Activated naive CD4-positive, alpha-beta T cell treated with Interleukin-2 at 50 U/mL for 16 hours (primary cell): ENCODE measurements around the gene MSH5.
"Not testable (repeated sequence)": the region's sequence is repeated elsewhere in the genome, so short reads cannot be mapped to it uniquely, and the experiment has no call there.

ENCODE experiments used
- DNase-seq: peaks from one replicate; pipeline ENCODE4 v3.0.0-alpha.2; 2020

MSH5 gene

GRCh38 chr6:31739639-31740396, at the start of gene MSH5:
Gene MSH5, plus strand, starts transcription at chr6:31740005. Its CDS starts 462 bp downstream, at chr6:31740467.
- peak; percentile 96 for DNase-seq

- no peak for DNase-seq
These were observed 49.4 kb upstream of the MSH5 start for GRCh38 chr6:31690231-31691077.

DNA sequence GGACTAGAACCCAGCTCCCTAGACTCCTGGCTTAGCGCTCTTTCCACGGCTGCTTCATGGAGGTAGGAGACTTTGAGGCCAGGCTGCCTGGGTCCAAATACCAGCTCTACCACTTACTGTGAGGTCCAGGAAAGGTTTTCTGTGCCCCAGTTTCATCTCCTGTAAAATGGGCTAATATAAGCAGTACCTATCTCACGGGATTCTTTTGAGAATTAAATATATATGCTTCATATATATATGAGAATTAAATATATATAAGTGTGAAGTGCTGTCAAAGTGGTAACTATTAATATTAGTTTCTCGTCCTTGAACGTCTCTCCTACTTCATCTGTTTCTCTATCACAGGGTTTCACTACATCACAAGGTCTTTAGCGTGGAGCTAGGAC, 48.7 kb upstream of the MSH5 start:
- DNase-seq = no peak

GRCh38 chr6:31691564-31692108, 48.2 kb upstream of the MSH5 start:
- no peak for DNase-seq

DNA sequence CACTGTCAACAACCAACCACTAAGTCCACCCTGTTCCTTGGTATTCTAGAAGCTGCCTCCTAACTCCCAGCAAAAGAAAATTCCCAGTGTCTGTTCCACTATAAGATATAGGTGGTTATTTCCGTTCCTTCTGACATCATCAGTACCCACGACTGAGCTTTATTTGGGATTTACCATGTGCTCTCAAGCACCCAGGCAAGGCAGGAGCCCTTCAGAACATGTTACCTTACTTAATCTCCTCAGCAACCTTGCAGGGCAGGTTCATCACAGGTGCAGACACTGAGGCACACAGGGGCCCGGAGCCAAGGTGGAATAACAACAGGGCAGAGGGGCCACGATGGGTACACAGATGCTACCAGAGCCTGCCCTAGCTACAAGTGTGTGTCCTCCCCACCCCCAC, 47.5 kb upstream of the MSH5 start:
- no peak for DNase-seq

- DNase-seq = no peak
These were observed 46.9 kb upstream of the MSH5 start for GRCh38 chr6:31692886-31693285.

DNA sequence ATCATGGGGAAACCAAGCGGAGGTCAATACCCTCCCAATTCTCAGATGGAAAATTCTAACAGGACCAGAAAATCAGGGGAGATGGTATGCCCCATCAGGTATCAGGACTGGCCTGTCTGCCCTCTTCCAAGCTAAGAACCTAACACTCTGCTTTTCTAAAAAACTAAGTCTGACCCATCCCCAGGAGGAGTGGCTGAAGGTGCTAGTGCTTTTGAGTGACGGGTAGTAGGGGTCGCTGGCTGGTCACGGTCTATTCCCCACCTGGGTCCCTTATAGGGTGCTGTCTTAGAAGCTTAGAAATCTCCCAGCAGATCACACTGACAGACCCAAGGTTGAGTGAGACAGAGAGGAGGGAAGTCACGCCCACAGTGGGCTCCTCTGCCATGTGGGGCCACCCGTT, 46.3 kb upstream of the MSH5 start:
- DNase-seq = no peak

DNA sequence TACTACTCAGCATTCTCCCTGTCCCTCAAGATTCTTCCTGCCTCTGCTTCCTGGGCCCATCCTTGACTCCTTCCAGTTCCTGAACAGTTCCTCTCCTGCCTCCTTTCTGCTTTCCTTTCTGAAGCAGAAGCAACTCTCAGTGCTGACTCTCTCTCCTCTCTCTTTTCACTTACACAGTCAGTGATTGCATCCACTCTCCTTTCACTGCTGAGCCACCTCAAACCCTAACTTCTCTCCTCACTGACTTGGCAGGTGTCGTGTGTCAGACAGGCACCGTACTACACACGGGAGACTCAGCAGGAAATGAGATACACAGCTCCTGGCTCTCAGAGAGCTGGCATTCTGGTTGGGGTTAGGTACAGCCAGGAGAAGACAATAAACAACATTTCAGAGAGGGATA, 42.2 kb upstream of the MSH5 start:
- DNase-seq = no peak

- no peak for DNase-seq
These were observed 38.9 kb upstream of the MSH5 start for GRCh38 chr6:31700740-31701401.

DNA sequence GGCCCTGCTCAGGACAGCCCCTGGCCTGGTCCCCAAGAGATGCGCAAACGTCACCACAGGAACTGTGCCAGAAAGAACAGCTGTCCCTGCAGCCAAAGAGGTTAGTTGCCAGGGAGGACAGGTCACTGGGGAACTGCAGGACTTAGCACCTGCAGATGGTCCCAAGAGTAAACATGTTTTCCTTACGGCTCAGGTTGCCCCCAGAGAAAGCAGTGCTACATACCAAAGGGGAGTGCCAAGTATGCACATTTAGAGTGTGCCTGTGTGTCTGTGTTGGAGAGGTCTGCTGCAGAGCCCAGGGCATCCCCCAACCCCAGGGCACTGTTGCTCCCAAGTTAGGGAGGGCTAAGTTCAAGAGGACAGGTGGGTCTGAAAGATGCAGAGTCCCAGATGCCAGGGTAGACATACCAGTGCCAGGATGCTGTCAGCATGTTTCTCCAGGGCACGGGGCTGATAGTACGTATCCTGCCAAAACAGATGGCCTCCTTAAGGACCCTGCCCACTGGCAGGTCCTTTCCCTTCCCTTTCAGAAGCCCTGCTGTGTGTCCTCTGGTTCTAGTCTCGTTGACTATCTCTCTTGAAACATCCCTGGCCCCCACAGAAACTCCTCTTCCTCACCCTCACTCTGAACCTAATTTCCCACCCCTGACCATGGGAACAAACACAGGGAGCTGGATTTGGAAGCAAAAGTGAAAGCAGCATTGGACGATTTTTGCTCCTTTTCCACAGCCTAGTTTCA, 38.0 kb upstream of the MSH5 start:
- no peak for DNase-seq

- peak; percentile 48 for DNase-seq
These were observed 37.4 kb upstream of the MSH5 start for GRCh38 chr6:31702405-31702818.

DNA sequence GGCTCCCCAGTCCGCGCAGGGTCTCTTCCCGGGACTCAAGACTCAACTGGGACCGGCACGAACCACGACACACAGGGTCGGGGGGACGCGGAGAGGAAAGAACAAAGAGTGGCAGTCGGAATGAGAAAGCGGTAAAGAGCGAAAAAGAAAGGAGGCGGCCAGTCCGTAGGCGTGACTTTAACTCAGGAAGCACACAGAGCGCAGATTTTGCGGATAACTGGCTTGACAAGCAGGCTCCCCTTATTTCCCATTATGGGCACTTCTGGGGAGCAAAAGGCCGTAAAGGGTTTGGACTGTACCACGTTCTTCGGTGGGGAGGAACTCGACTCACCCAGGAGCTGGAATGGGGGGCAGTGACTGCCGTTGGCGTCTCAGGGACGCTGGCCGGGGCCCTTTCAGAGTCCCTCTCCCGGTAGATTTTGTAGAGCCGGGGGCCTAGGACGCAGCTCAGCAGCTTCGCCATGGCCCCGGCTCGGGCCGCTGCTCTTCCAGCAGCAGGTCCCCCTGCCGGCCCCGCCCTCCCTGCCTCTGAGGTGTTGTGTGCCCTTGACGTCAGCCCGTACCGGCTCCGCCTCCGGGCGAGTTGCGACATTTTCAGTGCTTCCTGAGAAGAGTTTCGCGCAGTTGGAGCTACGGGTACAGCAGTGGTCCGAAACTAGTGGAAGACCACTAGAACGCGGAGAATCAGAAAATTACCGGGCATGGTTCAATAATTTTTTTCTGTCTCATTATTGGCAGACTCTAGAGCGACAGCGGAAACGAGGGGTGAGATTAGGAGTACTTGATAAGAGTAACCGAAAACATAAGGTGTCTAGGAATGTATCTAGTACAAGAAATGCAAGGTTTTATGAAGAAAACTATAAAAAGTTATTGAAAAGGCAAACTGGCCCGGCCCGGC, 36.7 kb upstream of the MSH5 start, which contains the start of gene ABHD16A:
TSS of gene ABHD16A (minus strand) at position 506 of the 898 bp plus-strand sequence. CDS start at position 463, 43 bp downstream.
- peak; percentile 96 for DNase-seq

GRCh38 chr6:31705931-31706330, 33.9 kb upstream of the MSH5 start:
- DNase-seq = no peak

DNA sequence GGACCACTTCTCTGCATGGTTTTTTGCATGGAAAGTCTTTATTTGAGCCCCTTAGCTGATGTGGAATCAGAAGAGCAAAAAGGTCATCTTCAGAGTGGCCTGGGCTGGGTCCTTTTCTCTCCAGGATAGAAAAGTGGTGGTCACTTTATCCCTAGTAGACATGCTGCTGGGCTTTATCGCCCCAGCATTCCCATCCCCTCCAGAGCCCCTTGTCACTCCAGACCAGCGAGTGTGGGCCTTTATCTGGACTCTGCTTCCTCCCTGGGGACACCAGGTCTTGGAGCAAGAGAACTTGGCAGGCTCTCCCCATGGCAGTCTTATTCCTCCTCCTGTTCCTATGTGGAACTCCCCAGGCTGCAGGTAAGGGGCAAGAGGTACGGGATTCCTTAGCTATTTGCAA, 33.2 kb upstream of the MSH5 start, which contains the start of gene LY6G6F:
TSS of gene LY6G6F (plus strand) at position 268 of the 400 bp plus-strand sequence. CDS start at position 309, 41 bp downstream.
- DNase-seq = no peak

GRCh38 chr6:31707701-31708100, 32.1 kb upstream of the MSH5 start:
- DNase-seq = no peak

- no peak for DNase-seq
These were observed 31.6 kb upstream of the MSH5 start for GRCh38 chr6:31708224-31708623.

DNA sequence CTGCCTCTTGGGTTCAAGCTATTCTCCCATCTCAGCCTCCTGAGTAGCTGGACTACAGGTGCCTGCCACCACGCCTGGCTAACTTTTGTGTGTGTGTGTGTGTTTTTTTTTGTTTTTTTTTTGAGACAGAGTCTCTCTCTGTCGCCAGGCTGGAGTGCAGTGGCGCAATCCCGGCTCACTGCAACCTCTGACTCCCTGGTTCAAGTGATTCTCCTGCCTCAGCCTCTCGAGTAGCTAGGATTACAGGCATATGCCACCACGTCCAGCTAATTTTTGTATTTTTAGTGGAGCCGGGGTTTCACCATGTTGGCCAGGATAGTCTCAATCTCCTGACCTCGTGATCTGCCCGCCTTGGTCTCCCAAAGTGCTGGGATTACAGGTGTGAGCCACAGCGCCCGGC, 30.6 kb upstream of the MSH5 start:
- DNase-seq = not testable (repeated sequence)

GRCh38 chr6:31710523-31711219, 29.1 kb upstream of the MSH5 start:
- no peak for DNase-seq

GRCh38 chr6:31711233-31711632, 28.6 kb upstream of the MSH5 start:
- DNase-seq = no peak

- DNase-seq = no peak
These were observed 27.5 kb upstream of the MSH5 start for GRCh38 chr6:31712296-31712695.

- DNase-seq = no peak
These were observed 26.3 kb upstream of the MSH5 start for GRCh38 chr6:31713465-31713864.
